ENCODE results near the gene CHRNE. TPM values are rescaled to one million over a fixed set of nuclear protein-coding genes. Genes with fewer than 3 reads are reported as not detected.

The CHRNE gene
- total and polyA plus RNA-seq, 2 of the 13 experiments (the other 11 are each of a cell fraction or from before 2014, with no cell fraction given) = 0.53 to 0.59 TPM

GRCh38 chr17:4920351-4921048 is 17.6 kb upstream of the CHRNE start (continued):
- no peak for TF ChIP-seq PLRG1 (conservative IDR thresholded peaks at IDR 0.05)
- TF ChIP-seq ZNF83 (CRISPR knock-in tag; IDR thresholded peaks at IDR 0.05; ENCODE audit: borderline replicate concordance) = no peak
- no peak for TF ChIP-seq ZNF20 (CRISPR knock-in tag; IDR thresholded peaks at IDR 0.05)
- TF ChIP-seq, protein P1, sequence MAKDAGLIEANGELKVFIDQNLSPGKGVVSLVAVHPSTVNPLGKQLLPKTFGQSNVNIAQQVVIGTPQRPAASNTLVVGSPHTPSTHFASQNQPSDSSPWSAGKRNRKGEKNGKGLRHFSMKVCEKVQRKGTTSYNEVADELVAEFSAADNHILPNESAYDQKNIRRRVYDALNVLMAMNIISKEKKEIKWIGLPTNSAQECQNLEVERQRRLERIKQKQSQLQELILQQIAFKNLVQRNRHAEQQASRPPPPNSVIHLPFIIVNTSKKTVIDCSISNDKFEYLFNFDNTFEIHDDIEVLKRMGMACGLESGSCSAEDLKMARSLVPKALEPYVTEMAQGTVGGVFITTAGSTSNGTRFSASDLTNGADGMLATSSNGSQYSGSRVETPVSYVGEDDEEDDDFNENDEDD (CRISPR knock-in tag; IDR thresholded peaks at IDR 0.05; ENCODE audit: borderline replicate concordance) = no peak
- no peak for TF ChIP-seq AHR (CRISPR knock-in tag; IDR thresholded peaks at IDR 0.05)
- no peak for TF ChIP-seq ZSCAN25 (CRISPR knock-in tag; IDR thresholded peaks at IDR 0.05)
- TF ChIP-seq, protein P2, sequence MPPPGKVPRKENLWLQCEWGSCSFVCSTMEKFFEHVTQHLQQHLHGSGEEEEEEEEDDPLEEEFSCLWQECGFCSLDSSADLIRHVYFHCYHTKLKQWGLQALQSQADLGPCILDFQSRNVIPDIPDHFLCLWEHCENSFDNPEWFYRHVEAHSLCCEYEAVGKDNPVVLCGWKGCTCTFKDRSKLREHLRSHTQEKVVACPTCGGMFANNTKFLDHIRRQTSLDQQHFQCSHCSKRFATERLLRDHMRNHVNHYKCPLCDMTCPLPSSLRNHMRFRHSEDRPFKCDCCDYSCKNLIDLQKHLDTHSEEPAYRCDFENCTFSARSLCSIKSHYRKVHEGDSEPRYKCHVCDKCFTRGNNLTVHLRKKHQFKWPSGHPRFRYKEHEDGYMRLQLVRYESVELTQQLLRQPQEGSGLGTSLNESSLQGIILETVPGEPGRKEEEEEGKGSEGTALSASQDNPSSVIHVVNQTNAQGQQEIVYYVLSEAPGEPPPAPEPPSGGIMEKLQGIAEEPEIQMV (CRISPR knock-in tag; IDR thresholded peaks at IDR 0.05; ENCODE audit: low read depth) = no peak
- TF ChIP-seq FOXP1 (IDR thresholded peaks at IDR 0.05) = no peak
- peak; percentile 53 for TF ChIP-seq FOXP1 (CRISPR knock-in tag; IDR thresholded peaks at IDR 0.05)
- TF ChIP-seq TEAD2 (CRISPR knock-in tag; IDR thresholded peaks at IDR 0.05) = no peak
- no peak for TF ChIP-seq ATRX (CRISPR knock-in tag; IDR thresholded peaks at IDR 0.05; ENCODE audit: borderline replicate concordance)
- no peak for TF ChIP-seq ZNF136 (CRISPR knock-in tag; IDR thresholded peaks at IDR 0.05; ENCODE audit: low read depth)
- TF ChIP-seq, protein P3, sequence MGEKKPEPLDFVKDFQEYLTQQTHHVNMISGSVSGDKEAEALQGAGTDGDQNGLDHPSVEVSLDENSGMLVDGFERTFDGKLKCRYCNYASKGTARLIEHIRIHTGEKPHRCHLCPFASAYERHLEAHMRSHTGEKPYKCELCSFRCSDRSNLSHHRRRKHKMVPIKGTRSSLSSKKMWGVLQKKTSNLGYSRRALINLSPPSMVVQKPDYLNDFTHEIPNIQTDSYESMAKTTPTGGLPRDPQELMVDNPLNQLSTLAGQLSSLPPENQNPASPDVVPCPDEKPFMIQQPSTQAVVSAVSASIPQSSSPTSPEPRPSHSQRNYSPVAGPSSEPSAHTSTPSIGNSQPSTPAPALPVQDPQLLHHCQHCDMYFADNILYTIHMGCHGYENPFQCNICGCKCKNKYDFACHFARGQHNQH (CRISPR knock-in tag; IDR thresholded peaks at IDR 0.05) = 0 out of 2 replicates have a peak, but pooled peaks have one; percentile 23
- no peak for TF ChIP-seq ZNF44 (CRISPR knock-in tag; IDR thresholded peaks at IDR 0.05)
- TF ChIP-seq, protein P4, sequence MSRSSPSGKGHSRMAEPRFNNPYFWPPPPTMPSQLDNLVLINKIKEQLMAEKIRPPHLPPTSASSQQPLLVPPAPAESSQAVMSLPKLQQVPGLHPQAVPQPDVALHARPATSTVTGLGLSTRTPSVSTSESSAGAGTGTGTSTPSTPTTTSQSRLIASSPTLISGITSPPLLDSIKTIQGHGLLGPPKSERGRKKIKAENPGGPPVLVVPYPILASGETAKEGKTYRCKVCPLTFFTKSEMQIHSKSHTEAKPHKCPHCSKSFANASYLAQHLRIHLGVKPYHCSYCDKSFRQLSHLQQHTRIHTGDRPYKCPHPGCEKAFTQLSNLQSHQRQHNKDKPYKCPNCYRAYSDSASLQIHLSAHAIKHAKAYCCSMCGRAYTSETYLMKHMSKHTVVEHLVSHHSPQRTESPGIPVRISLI (CRISPR knock-in tag; IDR thresholded peaks at IDR 0.05; ENCODE audit: borderline replicate concordance) = peak; percentile 87
- TF ChIP-seq ZNF280B (CRISPR knock-in tag; IDR thresholded peaks at IDR 0.05; ENCODE audit: borderline replicate concordance) = no peak
- no peak for TF ChIP-seq ZBTB38 (CRISPR knock-in tag; IDR thresholded peaks at IDR 0.05)
- TF ChIP-seq ZNF205 (CRISPR knock-in tag; IDR thresholded peaks at IDR 0.05) = peak; percentile 47; the same call in 1 of the 2 replicates
- no peak for TF ChIP-seq ZNF577 (CRISPR knock-in tag; IDR thresholded peaks at IDR 0.05; ENCODE audit: borderline replicate concordance, low read depth)
- no peak for TF ChIP-seq BRD4 (CRISPR knock-in tag; IDR thresholded peaks at IDR 0.05)
- no peak for TF ChIP-seq ZSCAN9 (CRISPR knock-in tag; IDR thresholded peaks at IDR 0.05; ENCODE audit: borderline replicate concordance)
- no peak for TF ChIP-seq EZH2 (conservative IDR thresholded peaks at IDR 0.05; ENCODE audit: low read depth, low read length)
- peak in 1 of 2 experiments; percentile 16; a peak in 1 of 4 replicates for TF ChIP-seq KLF16 (CRISPR knock-in tag; IDR thresholded peaks at IDR 0.05)
- no peak for TF ChIP-seq FOXM1 (CRISPR knock-in tag; IDR thresholded peaks at IDR 0.05)
- TF ChIP-seq ZNF781 (CRISPR knock-in tag; IDR thresholded peaks at IDR 0.05; ENCODE audit: borderline replicate concordance, not compliant biosample characterization) = no peak
